Brain microvascular endothelial cell (primary cell): ENCODE data around the gene CALN1.

Experiments used
- DNase-seq: peaks from one replicate; pipeline ENCODE4 v3.0.0-alpha.2; 2020
- H3K27ac ChIP-seq: fragments of 250-450 bp; sonication (Bioruptor Pico); 2 replicates; pipeline ENCODE4 v1.5.1; 2020; ENCODE audit warnings: mild to moderate bottlenecking, moderate library complexity
- H3K27me3 ChIP-seq: fragments of 250-450 bp; sonication (Bioruptor Pico); replicated peaks from 2 replicates; pipeline ENCODE4 v1.5.1; 2020; ENCODE audit warnings: mild to moderate bottlenecking
- H3K36me3 ChIP-seq: fragments of 250-450 bp; sonication (Bioruptor Pico); replicated peaks from 2 replicates; pipeline ENCODE4 v1.5.1; 2020; ENCODE audit warnings: mild to moderate bottlenecking
- H3K4me3 ChIP-seq: 2 replicates; pipeline ENCODE4 v1.5.1; 2011; ENCODE audit warnings: low read depth, mild to moderate bottlenecking, control low read depth, low read length, moderate library complexity
- CTCF ChIP-seq: IDR thresholded peaks from 2 replicates; pipeline ENCODE4 v1.5.1; 2011; ENCODE audit warnings: low read depth, mild to moderate bottlenecking, moderate library complexity, low read length, control low read depth, inconsistent platforms; ENCODE audit errors: missing control alignments
- in situ Hi-C: cut with HindIII; loops from 2 replicates; pipeline ENCODE4 v1.10.0; 2017; ENCODE audit warnings: low sequenced_read_pairs, low pct_ligation_motif_present

Gene CALN1

GRCh38 chr7:72445075-72445474 is 32.9 kb upstream of the CALN1 start:
- H3K4me3 ChIP-seq: no peak overlapping the region
- DNase-seq: no peak
- H3K27ac ChIP-seq: no peak overlapping the region
- in situ Hi-C loops: no loop called here
- TF ChIP-seq CTCF: no peak
- no peaks in the 10 kb centered on the region for H3K27me3 ChIP-seq
- no peaks in the 10 kb centered on the region for H3K36me3 ChIP-seq

- Histone ChIP-seq H3K4me3 (no peak overlapping the region), H3K27me3 (no peaks in the 10 kb centered on the region), H3K36me3 (no peaks in the 10 kb centered on the region), H3K27ac (no peak overlapping the region)
- no peak for TF ChIP-seq CTCF
- in situ Hi-C loops: no loop called here
- no peak for DNase-seq
Measured at GRCh38 chr7:72444026-72444776, 32.1 kb upstream of the CALN1 start.

GRCh38 chr7:72441791-72442190 is 29.7 kb upstream of the CALN1 start:
- DNase-seq: peak; percentile 1

GRCh38 chr7:72438491-72438890 is 26.4 kb upstream of the CALN1 start:
- Histone ChIP-seq H3K27me3 (no peaks in the 10 kb centered on the region), H3K36me3 (no peaks in the 10 kb centered on the region), H3K4me3 (no peak overlapping the region), H3K27ac (no peak overlapping the region)
- in situ Hi-C loops: no loop called here
- TF ChIP-seq CTCF: no peak
- DNase-seq: no peak

More at GRCh38 chr7:72441791-72442190, 29.7 kb upstream of the CALN1 start:
- Histone ChIP-seq H3K27me3 (no peaks in the 10 kb centered on the region), H3K27ac (no peak overlapping the region), H3K36me3 (no peaks in the 10 kb centered on the region), H3K4me3 (no peak overlapping the region)
- in situ Hi-C loops: no loop called here
- TF ChIP-seq CTCF: no peak

GRCh38 chr7:72437610-72438009 is 25.5 kb upstream of the CALN1 start:
- no peak overlapping the region for H3K27ac ChIP-seq
- in situ Hi-C loops: no loop called here
- TF ChIP-seq CTCF: no peak

More at GRCh38 chr7:72437610-72438009, 25.5 kb upstream of the CALN1 start:
- H3K36me3 ChIP-seq: no peaks in the 10 kb centered on the region
- DNase-seq: no peak
- no peaks in the 10 kb centered on the region for H3K27me3 ChIP-seq
- no peak overlapping the region for H3K4me3 ChIP-seq
